ENCODE measurements around the gene DNAJC4.

Gene DNAJC4

DNA sequence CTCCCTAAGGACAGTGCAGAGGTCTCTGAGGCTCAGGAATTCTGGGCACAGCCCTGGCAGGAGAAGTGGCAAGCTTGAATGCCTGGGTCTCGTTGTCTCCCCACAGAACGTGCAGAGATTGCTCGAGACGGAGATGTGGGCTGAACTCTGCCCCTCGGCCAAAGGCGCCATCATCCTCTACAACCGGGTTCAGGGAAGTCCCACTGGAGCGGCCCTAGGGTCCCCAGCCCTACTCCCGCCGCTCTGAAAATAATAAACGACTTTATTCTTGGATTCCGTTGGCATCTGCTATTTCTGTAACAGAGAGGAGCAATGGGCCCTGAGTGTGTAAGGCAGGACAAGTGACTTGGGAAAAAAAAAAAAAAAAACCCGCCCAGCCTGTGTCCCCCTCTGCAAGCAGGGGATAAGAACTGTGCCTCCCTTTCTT lies 591 bp upstream of the DNAJC4 start:
- Histone ChIP-seq H4K20me1 (ENCODE audit: insufficient read depth, low read length) (no peaks in the 10 kb centered on the region), H3K4me1 (ENCODE audit: insufficient read depth, low read length, severe bottlenecking) (peaks cover 59% of the 10 kb centered on the region), H3K4me2 (ENCODE audit: low read length) (peak overlapping the region; percentile 79), H3K9me3 (ENCODE audit: low read length) (no peaks in the 10 kb centered on the region), H3K9me2 (ENCODE audit: low read depth, low read length) (no peaks in the 10 kb centered on the region), H2AFZ (ENCODE audit: low read length) (no peak overlapping the region), H3K4me3 (ENCODE audit: low read depth, low read length, poor library complexity, severe bottlenecking) (peak overlapping the region; percentile 68), H3K27ac (ENCODE audit: low read depth, low read length, poor library complexity, severe bottlenecking) (peak overlapping the region; percentile 79), H3K27me3 (ENCODE audit: insufficient read depth, low read length) (no peaks in the 10 kb centered on the region), H3K36me3 (ENCODE audit: insufficient read depth, low read length) (no peaks in the 10 kb centered on the region; the same call in 1 of the 2 replicates), H3K79me2 (ENCODE audit: insufficient read depth, low read length) (no peaks in the 10 kb centered on the region), H3K9ac (ENCODE audit: low read length) (peak overlapping the region; percentile 71), H3F3A (ENCODE audit: insufficient read depth, low read length) (no peaks in the 10 kb centered on the region)
- TF ChIP-seq, protein P1, sequence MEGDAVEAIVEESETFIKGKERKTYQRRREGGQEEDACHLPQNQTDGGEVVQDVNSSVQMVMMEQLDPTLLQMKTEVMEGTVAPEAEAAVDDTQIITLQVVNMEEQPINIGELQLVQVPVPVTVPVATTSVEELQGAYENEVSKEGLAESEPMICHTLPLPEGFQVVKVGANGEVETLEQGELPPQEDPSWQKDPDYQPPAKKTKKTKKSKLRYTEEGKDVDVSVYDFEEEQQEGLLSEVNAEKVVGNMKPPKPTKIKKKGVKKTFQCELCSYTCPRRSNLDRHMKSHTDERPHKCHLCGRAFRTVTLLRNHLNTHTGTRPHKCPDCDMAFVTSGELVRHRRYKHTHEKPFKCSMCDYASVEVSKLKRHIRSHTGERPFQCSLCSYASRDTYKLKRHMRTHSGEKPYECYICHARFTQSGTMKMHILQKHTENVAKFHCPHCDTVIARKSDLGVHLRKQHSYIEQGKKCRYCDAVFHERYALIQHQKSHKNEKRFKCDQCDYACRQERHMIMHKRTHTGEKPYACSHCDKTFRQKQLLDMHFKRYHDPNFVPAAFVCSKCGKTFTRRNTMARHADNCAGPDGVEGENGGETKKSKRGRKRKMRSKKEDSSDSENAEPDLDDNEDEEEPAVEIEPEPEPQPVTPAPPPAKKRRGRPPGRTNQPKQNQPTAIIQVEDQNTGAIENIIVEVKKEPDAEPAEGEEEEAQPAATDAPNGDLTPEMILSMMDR (IDR thresholded peaks at IDR 0.05; ENCODE audit: low read length): no peak
- no peak for TF ChIP-seq EZH2 (IDR thresholded peaks at IDR 0.05; ENCODE audit: borderline replicate concordance, low read length)

DNA sequence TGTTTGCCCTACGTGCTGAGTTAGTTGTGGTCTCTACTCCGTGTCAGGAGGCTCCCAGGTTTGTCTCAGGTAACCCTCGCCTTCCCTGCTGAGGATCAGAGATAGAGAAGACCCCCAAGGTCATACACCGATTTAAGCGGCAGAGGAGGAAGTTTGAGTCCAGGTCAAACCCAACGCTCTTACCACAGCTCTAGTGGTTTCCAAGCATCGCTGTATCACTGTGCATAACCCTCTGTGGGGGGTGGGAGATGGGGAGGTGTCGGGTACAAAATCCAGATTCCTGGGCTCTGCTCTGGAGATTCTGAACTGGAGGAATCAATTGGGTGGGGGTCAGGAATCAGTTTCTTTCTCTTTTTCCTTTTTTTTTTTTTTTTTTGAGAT lies 627 bp downstream of the DNAJC4 start:
- Histone ChIP-seq H3K36me3 (ENCODE audit: insufficient read depth, low read length) (peaks cover 5% of the 10 kb centered on the region; the same call in 1 of the 2 replicates), H3K9me3 (ENCODE audit: low read length) (no peaks in the 10 kb centered on the region), H3K4me2 (ENCODE audit: low read length) (peak overlapping the region; percentile 79), H3K27me3 (ENCODE audit: insufficient read depth, low read length) (no peaks in the 10 kb centered on the region), H3F3A (ENCODE audit: insufficient read depth, low read length) (no peaks in the 10 kb centered on the region), H2AFZ (ENCODE audit: low read length) (no peak overlapping the region), H3K79me2 (ENCODE audit: insufficient read depth, low read length) (no peaks in the 10 kb centered on the region), H3K27ac (ENCODE audit: low read depth, low read length, poor library complexity, severe bottlenecking) (peak overlapping the region; percentile 79), H3K9ac (ENCODE audit: low read length) (peak overlapping the region; percentile 71), H4K20me1 (ENCODE audit: insufficient read depth, low read length) (no peaks in the 10 kb centered on the region), H3K4me1 (ENCODE audit: insufficient read depth, low read length, severe bottlenecking) (peaks cover 61% of the 10 kb centered on the region), H3K9me2 (ENCODE audit: low read depth, low read length) (no peaks in the 10 kb centered on the region), H3K4me3 (ENCODE audit: low read depth, low read length, poor library complexity, severe bottlenecking) (peak overlapping the region; percentile 68)
- TF ChIP-seq EZH2 (IDR thresholded peaks at IDR 0.05; ENCODE audit: borderline replicate concordance, low read length): no peak
- TF ChIP-seq, protein P1 (IDR thresholded peaks at IDR 0.05; ENCODE audit: low read length): no peak

DNA sequence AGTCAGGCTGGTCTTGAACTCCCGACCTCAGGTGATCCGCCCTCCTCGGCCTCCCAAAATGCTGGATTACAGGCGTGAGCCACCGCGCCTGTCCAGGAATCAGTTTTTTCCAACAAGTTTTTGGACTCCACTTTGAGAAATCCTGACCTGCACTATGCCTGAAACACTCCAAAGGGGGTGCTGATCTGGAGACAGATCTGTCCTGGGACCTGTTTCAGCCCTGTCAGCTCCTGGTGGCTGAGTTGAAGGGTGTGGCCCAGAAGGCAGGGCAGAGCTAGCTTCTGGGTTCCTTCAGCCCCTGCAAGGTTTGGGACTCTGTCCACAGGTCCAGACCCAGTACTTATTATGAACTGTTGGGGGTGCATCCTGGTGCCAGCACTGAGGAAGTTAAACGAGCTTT lies 1.2 kb downstream of the DNAJC4 start:
- Histone ChIP-seq H3K4me1 (ENCODE audit: insufficient read depth, low read length, severe bottlenecking) (peaks cover 60% of the 10 kb centered on the region), H3K27ac (ENCODE audit: low read depth, low read length, poor library complexity, severe bottlenecking) (no peak overlapping the region)

More for the DNA sequence above, 1.2 kb downstream of the DNAJC4 start:
- H4K20me1 ChIP-seq (ENCODE audit: insufficient read depth, low read length): no peaks in the 10 kb centered on the region
- H3K27me3 ChIP-seq (ENCODE audit: insufficient read depth, low read length): no peaks in the 10 kb centered on the region
- no peak overlapping the region for H2AFZ ChIP-seq (ENCODE audit: low read length)
- no peak for TF ChIP-seq EZH2 (IDR thresholded peaks at IDR 0.05; ENCODE audit: borderline replicate concordance, low read length)
- TF ChIP-seq, protein P1 (IDR thresholded peaks at IDR 0.05; ENCODE audit: low read length): no peak
- no peaks in the 10 kb centered on the region for H3K9me2 ChIP-seq (ENCODE audit: low read depth, low read length)
- H3K9me3 ChIP-seq (ENCODE audit: low read length): no peaks in the 10 kb centered on the region
- no peaks in the 10 kb centered on the region for H3K79me2 ChIP-seq (ENCODE audit: insufficient read depth, low read length)
- H3K4me2 ChIP-seq (ENCODE audit: low read length): peak overlapping the region; percentile 79; the same call in 1 of the 2 replicates
- no peaks in the 10 kb centered on the region for H3F3A ChIP-seq (ENCODE audit: insufficient read depth, low read length)
- H3K4me3 ChIP-seq (ENCODE audit: low read depth, low read length, poor library complexity, severe bottlenecking): peak overlapping the region; percentile 68
- H3K36me3 ChIP-seq (ENCODE audit: insufficient read depth, low read length): peaks cover 5% of the 10 kb centered on the region; the same call in 1 of the 2 replicates
- H3K9ac ChIP-seq (ENCODE audit: low read length): no peak overlapping the region

Data from OCI-LY1 (cell line).